HEK293T (cell line): ENCODE results near the gene IL1RAPL1.

Experiments
- CTCF ChIA-PET: fragments of 350-600 bp; formaldehyde crosslinking; extraction: SDS; loops from one replicate; lab custom pipeline; 2021; ENCODE audit warnings: antibody characterized with exemption, inconsistent platforms; lab: Yijun Ruan, JAX
- POLR2A ChIA-PET: fragments of 350-600 bp; formaldehyde crosslinking; extraction: SDS; loops from one replicate; lab custom pipeline; 2020; ENCODE audit warnings: antibody characterized with exemption, inconsistent platforms; lab: Yijun Ruan, JAX
- DNase-seq: peaks from one replicate; pipeline ENCODE4 v3.0.0; 2012; ENCODE audit warnings: mixed read lengths; ENCODE audit errors: extremely low spot score
- ARNT ChIP-seq: fragments of 450-650 bp; IDR thresholded peaks from 2 replicates; pipeline ENCODE4 v1.6.1; 2017; ENCODE audit warnings: mild to moderate bottlenecking
- BHLHE40 ChIP-seq: fragments of 450-650 bp; IDR thresholded peaks from 2 replicates; pipeline ENCODE4 v1.6.1; 2016; ENCODE audit warnings: mild to moderate bottlenecking, moderate library complexity, borderline replicate concordance
- CTBP1 ChIP-seq: fragments of 450-650 bp; IDR thresholded peaks from 2 replicates; pipeline ENCODE4 v1.6.1; 2016; ENCODE audit warnings: borderline replicate concordance
- ELF4 ChIP-seq: fragments of 450-650 bp; IDR thresholded peaks from 2 replicates; pipeline ENCODE4 v1.6.1; 2017; ENCODE audit warnings: antibody characterized with exemption
- FOXA1 ChIP-seq: fragments of 450-650 bp; IDR thresholded peaks from 2 replicates; pipeline ENCODE4 v1.6.1; 2016; ENCODE audit warnings: mild to moderate bottlenecking
- FOXK2 ChIP-seq: fragments of 450-650 bp; IDR thresholded peaks from 2 replicates; pipeline ENCODE4 v1.6.1; 2016; ENCODE audit warnings: mild to moderate bottlenecking
- FOXM1 ChIP-seq: fragments of 450-650 bp; IDR thresholded peaks from 2 replicates; pipeline ENCODE4 v1.6.1; 2017; ENCODE audit warnings: mild to moderate bottlenecking, borderline replicate concordance
- HDGF ChIP-seq: fragments of 450-650 bp; IDR thresholded peaks from 2 replicates; pipeline ENCODE4 v1.6.1; 2017; ENCODE audit warnings: antibody characterized with exemption, borderline replicate concordance
- L3MBTL2 ChIP-seq: fragments of 450-650 bp; conservative IDR thresholded peaks from 2 replicates; pipeline ENCODE4 v1.6.1; 2016; ENCODE audit warnings: mild to moderate bottlenecking
- LEF1 ChIP-seq: fragments of 450-650 bp; IDR thresholded peaks from 2 replicates; pipeline ENCODE4 v1.6.1; 2017; ENCODE audit warnings: mild to moderate bottlenecking, borderline replicate concordance
- NFRKB ChIP-seq: fragments of 450-650 bp; IDR thresholded peaks from 2 replicates; pipeline ENCODE4 v1.6.1; 2016; ENCODE audit warnings: mild to moderate bottlenecking, moderate library complexity
- PKNOX1 ChIP-seq: fragments of 450-650 bp; IDR thresholded peaks from 2 replicates; pipeline ENCODE4 v1.6.1; 2016
- SP1 ChIP-seq: fragments of 450-650 bp; IDR thresholded peaks from 2 replicates; pipeline ENCODE4 v1.6.1; 2017
- SUZ12 ChIP-seq: fragments of 450-650 bp; IDR thresholded peaks from 2 replicates; pipeline ENCODE4 v1.6.1; 2016; ENCODE audit warnings: mild to moderate bottlenecking
- TARDBP ChIP-seq: fragments of 450-650 bp; IDR thresholded peaks from 2 replicates; pipeline ENCODE4 v1.6.1; 2016
- ZNF384 ChIP-seq: fragments of 450-650 bp; IDR thresholded peaks from 2 replicates; pipeline ENCODE4 v1.6.1; 2016

Gene IL1RAPL1

DNA sequence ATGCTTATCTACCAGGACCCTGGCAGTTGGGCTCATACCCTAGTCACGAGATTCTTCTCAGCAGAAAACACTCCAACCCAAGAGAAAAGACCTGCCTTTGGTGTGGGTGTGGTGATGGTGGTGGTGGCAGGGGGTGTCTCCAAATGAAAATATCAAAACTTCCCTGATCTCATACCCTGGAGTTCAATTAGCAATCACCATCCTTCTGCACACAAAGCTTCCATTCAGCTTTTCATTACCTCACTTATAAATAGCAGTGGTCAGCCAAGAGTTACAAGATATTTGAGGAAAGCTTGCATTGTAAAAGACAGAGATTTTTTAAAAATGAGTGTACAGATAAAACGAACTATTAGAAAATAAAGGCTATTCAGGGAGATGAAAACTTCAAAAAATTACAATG, 1047.3 kb downstream of the IL1RAPL1 start:
- TF ChIP-seq HDGF, result no peak
- no peak for TF ChIP-seq NFRKB
- TF ChIP-seq ZNF384, result no peak
- no peak for TF ChIP-seq LEF1
- TF ChIP-seq FOXK2, result no peak
- no peak for TF ChIP-seq SP1
- TF ChIP-seq SUZ12, result no peak
- no peak for TF ChIP-seq PKNOX1
- no peak for TF ChIP-seq L3MBTL2
- TF ChIP-seq ELF4, result no peak
- no peak for TF ChIP-seq FOXM1
- no peak for TF ChIP-seq CTBP1
- TF ChIP-seq ARNT, result no peak
- no peak for TF ChIP-seq TARDBP
- TF ChIP-seq BHLHE40, result no peak
- ChIA-PET CTCF (no interaction called here), POLR2A (no interaction called here)
- no peak for DNase-seq

GRCh38 chrX:29636331-29636730, 1049.1 kb downstream of the IL1RAPL1 start:
- TF ChIP-seq FOXM1 (no peak), CTBP1 (no peak), L3MBTL2 (no peak), FOXA1 (no peak)
- CTCF ChIA-PET, result no interaction called here
- DNase-seq, result no peak
- POLR2A ChIA-PET, result no interaction called here

DNA sequence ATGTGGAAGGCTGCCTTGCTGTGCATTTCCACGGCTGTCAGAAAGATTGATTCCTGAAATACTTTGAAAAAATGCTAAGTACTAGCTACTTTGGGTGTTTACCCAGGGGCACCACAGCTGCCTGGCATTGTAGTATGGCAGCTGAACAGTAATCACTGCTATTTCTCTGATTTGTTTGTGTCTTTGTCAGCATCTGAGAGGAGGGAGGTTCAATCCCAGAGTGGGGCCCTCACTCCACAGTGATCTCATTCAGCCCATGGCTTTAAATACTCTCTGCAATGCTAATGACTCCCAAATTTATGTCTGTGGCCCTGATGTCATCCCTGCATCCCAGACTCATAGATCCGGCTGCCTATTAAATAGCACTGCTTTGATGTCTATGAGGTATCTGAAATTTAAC, 1052.9 kb downstream of the IL1RAPL1 start:
- CTCF ChIA-PET, result no interaction called here
- POLR2A ChIA-PET, result no interaction called here

DNA sequence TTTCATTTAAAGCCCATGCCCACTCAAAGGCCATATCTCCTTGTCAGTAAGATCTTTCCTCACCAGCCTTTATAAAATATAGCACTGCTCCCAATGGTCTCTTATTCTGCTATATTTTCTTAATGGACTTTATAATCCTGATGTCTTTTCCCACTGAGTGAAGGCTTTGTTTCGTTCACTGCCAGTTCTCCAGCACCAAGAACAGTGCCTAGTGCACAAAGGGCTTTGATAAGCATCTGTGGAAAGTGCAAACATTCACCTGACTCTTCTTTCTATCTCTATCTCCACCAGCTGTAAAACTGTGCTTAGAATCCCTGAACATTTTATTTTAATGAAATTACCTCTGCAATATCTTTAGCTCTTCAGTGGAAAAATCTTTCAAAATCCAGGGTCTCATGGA, 1054.2 kb downstream of the IL1RAPL1 start:
- ChIA-PET POLR2A (no interaction called here), CTCF (no interaction called here)
- TF ChIP-seq ARNT (no peak), ZNF384 (no peak), FOXA1 (no peak), FOXM1 (no peak), CTBP1 (no peak), SP1 (no peak), FOXK2 (no peak), L3MBTL2 (no peak), PKNOX1 (no peak)
- no peak for DNase-seq

More for the DNA sequence above, 1052.9 kb downstream of the IL1RAPL1 start:
- TF ChIP-seq SUZ12 (no peak), ZNF384 (no peak), TARDBP (no peak), PKNOX1 (no peak), FOXA1 (no peak), L3MBTL2 (no peak), ARNT (no peak)
- no peak for DNase-seq

GRCh38 chrX:29643181-29643580, 1055.9 kb downstream of the IL1RAPL1 start:
- CTCF ChIA-PET, result no interaction called here
- TF ChIP-seq BHLHE40 (no peak), LEF1 (no peak), CTBP1 (no peak), TARDBP (no peak)
- no peak for DNase-seq
- POLR2A ChIA-PET, result no interaction called here

- no peak for DNase-seq
- ChIA-PET POLR2A (no interaction called here), CTCF (no interaction called here)
- no peak for TF ChIP-seq LEF1
- TF ChIP-seq FOXA1, result no peak
- TF ChIP-seq CTBP1, result no peak
- no peak for TF ChIP-seq BHLHE40
- no peak for TF ChIP-seq PKNOX1
- no peak for TF ChIP-seq HDGF
- TF ChIP-seq ZNF384, result no peak
- TF ChIP-seq TARDBP, result no peak
- TF ChIP-seq FOXK2, result no peak
- TF ChIP-seq FOXM1, result no peak
- TF ChIP-seq NFRKB, result no peak
- TF ChIP-seq ELF4, result no peak
- no peak for TF ChIP-seq SP1
- TF ChIP-seq ARNT, result no peak
- TF ChIP-seq L3MBTL2, result no peak
- TF ChIP-seq SUZ12, result no peak
These were observed 1060.9 kb downstream of the IL1RAPL1 start for GRCh38 chrX:29648161-29648560.

DNA sequence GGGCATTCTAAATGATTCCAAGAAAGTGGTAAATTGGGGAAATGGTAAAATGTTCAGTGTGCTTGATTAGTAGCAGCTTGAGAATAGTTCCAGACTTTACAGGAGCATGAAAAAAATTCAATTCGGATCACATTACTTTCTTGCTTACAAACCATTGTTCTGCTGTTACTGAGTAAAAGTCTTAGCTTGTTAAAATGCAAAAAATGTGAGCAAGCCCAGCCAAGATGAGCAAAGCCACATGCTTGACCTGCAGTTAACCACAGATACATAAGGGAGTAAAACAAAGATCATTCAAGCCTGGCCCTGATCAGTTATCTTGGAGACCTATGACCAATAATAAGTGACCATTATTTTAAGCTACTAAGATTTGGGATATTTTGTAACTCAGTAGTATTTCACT, 1065.2 kb downstream of the IL1RAPL1 start:
- DNase-seq, result no peak
- POLR2A ChIA-PET, result no interaction called here
- TF ChIP-seq NFRKB (no peak), L3MBTL2 (no peak), ZNF384 (no peak), ELF4 (no peak), TARDBP (no peak), FOXM1 (no peak), FOXK2 (no peak), SP1 (no peak)
- CTCF ChIA-PET, result no interaction called here
